NCI-H1092 (cell line): ENCODE measurements around the gene GAMT.
A peak's percentile ranks its signal among the peaks of the same experiment; 100 is the strongest.

Source experiments
- DNase-seq: peaks from one replicate; lab custom pipeline; 2025; lab: John Stamatoyannopoulos, UW

Gene GAMT

DNA sequence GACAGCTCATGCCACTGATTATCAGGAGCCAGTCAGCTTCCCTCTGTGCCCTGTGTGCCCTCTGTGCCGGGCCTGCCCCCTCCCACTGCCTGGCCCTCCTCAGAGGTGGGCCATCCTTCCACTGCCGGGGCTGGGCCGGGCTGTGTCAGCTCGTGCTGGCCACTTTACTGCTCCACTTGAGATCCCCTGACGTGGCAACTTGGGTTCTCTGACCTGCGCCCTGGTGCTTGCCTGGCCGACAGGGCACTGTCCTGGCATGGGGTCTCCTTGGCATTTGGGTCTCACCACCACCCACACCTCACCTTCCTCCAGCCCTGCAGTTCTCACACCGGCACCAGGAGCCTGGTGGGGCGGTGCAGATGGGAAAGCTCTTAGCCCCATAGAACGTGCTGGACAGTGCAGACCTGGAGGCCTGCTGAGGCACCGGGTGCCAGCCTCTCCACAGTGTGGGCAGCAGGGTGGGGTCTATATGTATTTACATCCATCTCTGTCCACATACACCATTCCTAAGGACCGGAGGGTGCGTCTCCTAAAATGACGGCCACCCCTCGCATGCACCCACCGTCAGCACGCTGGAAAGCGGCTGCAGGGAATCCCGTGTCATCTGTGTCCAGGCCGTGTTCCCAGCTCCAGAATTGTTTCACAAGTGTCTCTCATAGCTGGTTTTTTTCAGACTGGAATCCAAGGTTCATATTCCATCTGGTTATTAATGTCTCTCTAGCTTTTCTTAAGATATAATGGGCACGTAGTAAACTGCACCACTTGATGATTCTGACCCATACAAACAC, 17.8 kb upstream of the GAMT start:
- no peak for DNase-seq

DNA sequence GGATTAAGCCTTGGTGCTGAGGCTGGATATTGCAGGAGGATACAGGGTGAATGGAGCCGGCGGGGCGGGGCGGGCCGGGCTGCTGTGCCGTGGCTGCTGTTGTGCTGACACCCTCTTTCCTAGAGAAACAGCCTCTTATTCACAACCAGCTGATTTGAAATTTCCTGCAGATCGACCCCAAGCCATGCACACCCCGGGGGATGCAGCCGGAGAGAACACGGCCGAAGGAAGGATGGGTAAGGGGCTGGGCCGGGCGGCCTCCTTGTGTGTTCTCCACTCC, 17.1 kb upstream of the GAMT start:
- no peak for DNase-seq

DNA sequence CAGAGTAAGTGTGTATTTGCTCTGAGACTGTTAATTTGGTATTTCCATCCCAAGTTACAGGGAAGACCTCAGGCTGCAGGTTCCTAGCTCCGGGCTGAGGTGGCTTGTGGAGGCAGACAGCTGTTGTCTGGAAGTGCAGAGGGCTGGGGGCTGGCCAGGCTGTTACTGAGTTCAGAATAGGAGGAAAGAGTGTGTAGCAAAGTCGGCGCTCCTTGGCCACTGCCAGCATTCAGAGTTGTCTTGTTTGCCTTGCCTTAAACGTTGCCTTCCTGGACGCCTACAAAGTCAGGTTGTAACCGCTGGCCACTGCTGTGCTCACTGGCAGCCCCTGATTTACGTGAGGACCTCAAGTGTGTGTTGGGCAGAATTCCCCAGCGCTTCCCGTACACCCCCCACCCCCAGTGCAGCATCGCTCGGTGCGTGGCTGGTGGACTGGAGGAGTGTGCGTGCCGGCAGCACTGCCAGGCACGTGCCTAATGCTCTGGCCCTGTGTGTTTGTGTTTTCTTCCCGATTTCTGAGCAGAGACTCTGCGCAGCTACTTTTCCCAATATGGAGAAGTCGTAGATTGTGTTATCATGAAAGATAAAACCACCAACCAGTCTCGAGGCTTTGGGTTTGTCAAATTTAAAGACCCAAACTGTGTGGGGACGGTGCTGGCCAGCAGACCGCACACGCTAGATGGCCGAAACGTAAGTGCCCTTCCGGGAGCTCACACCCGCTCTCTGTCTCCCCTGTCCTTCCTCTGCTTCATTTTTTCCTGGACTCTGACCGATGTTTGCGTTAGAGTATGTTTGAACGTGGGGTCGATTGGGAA, 16.5 kb upstream of the GAMT start:
- no peak for DNase-seq

DNA sequence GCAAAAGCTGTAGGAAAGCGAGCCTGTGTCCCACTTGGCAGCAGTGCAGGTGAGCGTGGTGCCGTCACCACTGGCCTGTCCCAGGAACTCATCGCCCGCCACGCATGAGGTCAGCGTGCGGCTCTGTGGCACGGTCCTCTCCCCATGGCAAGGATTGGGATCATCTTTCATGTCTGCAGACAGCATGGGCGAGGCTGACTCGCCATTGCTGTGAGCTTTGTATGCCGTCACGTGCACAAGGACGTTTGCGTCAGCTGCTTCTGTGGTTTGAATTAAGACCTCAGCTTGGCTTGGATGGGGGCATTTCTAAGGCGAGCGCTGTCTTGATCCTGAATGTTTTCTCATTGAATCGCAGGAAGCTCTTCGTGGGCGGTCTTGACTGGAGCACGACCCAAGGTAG, 15.8 kb upstream of the GAMT start:
- DNase-seq: no peak

DNA sequence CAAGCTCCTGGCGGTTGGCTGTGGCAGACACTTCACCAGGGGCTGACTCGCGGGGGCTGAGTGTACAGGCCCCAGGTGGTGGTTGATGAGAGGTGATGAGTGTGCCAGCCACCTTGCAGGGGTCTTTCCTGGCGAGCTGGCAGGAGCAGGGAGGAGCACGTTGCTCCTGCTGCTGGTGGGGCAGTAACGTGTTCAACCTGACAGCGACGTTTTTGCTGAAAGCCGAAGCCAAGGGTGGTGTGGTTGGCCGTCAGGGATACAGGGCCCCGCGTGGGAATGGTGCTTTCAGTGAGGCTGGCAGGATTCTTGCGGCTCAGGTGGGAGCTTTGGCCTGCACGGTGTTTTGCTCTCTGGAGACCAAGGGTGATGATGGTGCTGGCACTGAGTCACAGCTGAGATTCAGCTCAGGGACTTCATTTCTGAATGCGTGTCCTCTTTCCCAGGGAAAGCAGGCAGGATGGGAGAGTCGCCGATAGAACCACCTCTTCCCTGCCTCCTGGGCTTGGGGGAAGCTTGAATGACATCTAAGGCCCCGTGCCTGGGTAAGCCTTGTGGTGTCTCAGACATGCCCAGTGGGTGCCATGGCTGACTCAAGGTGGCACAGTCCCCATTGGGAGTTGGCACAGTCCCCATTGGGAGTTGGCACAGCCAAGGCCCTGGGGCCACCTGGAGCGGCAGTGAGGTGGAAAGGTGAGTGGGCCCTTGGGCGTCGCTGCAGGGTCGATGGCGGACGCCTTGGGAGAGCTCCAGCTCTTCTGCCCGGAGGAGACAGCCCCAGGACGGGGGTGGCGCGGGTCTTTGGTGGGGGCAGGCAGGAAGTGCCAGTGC, 14.9 kb upstream of the GAMT start:
- DNase-seq: no peak

DNA sequence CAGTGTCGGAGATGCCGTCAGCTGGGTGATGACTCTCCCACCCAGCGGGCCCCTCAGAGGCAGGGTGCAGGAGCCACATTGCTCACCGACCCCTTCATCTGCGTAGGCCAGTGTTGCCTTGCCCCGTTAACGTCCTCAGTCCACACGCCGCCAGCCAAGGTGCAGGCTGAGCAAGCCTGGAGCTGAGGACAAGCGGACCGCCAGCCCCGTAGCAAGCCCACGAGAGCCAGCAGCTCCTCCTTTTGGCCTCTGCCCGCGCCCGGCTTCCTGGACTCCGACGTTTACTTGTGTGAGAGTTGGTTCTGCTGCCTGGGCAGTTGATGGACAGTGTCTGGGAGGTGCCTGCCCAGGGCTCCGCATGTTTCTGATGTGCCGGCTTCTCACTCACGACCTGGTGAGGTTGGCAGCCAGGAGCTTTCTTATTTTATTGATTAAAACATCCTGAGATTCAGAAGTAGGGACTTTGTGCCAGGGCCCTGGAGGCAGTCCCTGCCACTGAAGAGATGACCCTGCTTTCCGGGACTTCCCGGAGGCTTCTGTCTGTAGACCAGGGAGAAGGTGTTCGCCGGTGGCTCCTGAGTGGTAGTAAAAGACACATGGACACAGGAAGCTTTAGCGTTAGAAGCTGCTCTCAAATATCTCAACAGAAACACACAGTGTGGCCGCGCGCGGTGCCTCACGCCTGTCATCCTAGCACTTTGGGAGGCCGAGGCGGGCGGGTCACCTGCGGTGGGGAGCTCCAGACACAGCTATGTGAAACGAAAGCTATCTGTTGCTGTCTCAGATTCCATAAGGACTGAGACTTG, 11.9 kb upstream of the GAMT start:
- DNase-seq: no peak

DNA sequence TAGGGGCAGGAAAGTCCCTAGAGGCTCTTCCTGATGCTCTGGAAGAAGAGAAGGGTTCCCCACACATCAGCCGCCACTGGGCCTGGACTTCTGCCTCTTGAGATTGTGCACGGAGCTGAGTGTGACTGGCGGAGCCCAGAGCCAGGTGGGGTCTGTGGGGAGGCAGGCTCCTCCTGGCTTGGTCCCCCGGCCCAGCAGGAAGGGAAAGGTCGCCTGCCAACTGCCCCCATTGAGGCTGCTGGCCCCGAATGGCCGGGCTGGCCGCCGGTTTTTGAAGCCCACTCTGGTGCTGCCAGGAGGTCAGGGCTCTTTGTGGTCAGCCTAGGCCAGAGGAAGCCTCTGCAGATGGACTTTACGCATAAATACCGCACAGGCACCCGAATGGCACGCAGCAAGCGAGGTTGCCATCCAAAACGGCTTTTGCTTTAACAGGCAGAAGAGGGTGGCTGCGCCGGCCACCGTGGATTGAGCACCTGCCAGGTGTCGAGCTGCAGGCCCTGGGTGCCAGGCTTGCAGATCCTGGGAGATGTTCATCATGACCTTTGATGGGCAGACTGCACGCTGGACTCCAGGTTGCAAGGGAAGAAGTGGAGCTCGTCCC, 11.1 kb upstream of the GAMT start:
- no peak for DNase-seq

DNA sequence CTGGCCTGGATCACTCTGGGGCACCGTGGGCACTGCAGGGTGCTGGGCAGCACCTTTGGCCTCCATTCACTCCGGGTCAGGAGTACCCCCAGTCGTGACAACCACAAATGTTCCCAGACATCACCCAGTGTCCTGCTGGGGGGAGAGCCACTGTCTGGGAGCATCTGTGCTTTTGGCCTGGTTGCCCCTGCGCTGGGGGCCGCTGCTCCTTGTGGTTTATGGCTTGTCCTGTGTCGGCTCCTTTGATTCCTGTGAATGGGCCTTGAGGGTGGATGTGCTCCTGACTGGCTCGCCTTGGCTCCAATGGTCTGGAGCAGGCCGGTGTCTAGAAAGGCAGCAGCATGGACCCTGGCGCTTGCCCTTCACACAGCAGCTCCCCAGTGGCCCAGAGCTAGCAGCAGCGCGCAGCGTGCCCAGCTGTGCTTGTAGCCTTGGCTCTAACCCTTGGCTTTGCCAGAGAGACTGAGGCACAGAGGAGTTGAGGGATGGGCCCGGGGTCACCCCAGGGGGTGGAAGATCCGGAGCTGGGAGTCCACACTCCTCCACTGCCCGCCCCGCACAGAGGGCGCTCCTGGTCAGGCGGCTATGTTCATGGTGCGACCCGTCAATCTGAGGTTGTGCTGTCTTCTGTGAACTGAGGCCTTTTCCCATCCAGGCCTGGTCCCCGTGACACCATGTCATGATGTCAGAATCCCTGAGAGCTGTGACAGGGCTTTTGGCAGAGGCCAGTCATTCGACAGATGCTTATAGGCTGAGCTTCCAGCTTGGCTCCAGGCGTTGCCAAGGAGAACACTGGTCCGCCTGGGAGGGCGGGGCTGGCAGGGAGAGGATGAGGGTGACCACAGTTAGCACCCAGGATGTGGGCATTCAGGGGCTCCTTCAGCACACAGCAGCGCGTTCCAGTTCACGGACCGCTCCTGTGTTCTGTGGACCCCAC, 10.2 kb upstream of the GAMT start:
- no peak for DNase-seq

DNA sequence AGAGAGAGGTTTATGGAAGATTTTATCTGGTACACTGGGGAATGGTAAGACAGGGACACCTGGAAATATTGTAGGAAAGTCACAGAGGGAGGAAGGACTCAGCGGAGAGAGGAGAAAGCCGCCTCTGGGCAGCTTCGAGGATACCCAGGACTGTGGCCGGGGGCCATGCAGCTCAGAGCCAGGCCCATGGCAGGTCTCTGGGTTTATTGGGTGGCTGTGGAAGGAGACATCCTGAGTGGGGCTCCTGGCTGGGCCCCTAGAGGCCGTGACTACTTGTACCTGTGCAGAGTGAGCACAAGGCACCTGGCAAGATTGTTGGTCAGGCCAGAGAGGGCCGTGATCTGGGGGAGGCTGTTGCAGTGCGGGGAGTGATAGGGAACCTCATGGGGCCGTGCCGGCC, 9.4 kb upstream of the GAMT start:
- DNase-seq: no peak

DNA sequence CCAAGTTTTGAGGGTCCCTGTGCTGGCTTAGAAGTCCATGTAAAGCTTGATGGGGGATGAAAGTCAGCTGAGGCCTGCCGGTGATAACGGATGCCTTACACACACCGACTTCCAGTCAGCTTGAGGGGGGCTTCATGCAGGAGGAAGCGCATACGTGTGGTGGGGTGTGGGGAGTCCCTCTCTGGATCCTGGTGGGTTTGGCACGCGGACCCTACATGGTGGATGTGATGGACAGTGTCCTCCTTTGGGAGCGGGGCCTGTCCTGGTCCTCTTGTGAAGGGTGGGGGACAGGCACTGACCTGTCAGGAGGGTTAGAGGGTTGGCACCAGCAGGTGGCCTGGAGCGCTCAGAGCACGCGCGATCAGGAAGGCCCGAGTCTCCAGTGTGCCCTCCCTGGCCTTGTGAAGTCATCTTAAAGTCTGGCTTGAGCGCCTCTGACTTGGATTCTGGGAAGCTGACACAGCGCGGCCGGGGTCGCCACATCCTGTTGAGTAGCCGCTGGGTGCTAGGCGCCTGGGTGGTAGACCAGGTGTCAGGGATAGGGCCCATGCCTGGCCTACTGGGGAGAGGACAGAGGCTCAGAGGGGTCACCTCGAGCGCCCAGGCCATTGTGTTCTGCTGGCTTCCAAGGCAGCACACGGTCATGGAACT, 8.9 kb upstream of the GAMT start:
- no peak for DNase-seq

DNA sequence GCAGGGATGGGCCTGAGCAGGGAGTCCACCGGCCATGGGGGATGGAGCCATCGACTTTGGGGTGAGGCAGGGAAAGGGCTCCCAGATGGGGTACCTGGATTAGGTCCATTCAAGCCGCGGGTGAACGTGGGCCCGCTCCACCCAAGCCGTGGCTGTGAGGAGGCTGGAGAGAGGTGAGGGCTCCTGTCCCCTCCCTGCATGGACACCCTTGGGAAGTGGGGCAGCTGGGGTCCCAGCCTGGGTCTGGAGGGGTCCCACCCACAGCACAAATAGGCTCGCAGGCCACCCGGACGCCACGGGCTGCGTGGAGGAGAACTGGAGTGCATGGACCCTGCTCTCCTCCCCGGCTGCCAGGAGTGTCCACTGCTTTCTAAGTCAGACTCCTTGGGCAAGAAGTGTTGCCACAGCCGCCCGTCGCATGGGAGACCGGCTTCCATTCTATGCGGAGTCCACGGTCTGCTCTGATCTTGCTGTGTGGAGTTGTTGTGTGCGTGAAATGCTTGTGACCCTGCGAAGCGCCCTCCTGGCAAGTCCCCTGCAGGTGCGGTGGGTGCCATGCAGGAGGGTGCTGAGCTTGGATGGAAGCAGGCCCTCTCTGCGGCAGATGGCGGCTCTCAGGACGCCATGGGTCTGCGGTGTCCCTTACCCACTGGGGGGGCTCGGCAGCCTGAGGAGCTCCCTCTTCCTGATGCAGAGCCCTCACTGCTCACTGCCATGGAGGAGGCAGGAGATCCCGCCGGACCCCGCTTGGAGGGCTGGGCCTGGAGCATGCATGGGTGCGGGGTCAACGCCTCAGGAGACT, 8.1 kb upstream of the GAMT start:
- DNase-seq: no peak

DNA sequence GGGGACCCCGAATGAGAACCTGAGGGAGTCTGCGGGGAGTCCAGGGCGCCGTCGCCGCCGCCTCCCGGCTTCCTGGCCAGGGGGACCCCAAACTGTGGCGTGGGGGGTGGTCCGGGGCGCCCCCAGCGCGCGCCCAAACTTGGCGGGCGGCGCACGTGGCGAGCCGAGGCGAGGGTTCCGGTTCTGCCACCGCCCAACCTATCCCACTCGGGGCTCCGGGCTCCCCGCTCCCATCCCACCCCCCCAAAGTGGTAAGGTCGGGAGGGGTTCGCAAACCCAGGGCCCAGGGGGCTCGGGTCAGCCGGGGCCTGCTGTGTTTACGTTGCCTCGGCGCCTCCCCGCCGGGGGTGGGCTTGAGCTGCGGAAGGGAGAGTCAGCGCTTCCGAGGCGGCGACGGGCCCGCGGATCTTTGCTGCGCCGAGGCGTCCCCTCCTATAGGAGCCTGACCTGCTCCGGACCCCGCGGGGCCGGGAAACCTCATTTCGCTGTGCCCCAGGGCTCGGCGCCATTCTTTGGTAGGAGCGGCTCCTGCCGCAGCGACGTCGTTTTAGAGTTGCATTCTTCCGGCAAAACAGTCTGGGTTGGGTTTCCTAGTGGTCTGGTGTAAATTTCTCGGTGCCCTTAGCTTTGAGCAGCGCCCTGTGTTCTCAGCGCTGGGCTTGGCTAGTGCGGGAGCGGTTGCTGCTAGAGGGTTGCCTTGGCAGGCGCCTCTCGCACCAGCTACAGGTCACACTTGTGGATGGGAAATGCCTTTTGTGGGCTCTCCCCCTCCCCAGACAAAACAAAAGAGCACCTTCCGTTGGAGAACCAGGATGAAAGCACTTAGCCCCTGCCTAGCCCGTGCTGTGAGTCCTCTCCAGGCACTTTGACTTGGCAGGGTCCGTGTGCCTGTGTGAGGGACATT, 7.2 kb upstream of the GAMT start:
- DNase-seq: no peak

DNA sequence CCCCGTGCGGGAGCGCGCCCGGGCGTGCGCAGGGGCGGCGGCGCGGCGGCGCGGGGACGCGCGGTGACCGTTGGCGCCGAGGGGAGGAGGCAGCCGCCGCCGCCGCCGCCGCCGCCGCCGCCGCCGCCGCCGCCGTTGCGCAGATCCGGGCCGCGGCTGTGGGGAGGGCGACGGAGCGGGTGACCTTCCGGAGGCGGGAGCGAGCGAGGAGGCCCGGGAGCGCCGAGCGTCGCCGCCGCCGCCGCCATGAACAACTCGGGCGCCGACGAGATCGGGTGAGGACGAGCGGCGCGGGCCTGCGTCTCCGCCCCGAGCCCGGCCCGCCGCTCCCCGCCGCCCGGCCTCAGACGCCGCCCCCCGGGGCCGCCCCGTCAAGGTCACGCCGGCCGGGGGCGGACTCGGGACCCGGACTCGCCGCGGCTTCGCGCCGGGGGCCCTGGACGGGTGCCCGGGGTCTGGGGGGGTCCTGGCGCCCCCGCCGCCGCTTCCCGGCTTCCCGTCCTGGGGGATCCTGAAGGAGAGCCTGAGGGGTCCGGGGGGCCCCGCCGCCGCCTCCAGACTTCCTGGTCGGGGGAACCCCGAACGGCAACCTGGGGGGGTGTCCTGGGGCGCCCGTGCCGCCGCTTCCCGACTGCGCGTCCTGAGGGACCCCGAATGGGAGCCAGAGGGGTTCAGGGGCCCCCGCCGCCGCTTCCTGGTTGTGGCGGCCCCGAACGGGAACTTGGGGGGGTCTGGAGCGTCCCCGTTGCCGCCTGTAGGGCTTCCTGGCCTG, 6.4 kb upstream of the GAMT start, which contains the start of gene DAZAP1:
DAZAP1 (plus strand) TSS at position 59 of the 772 bp plus-strand sequence; CDS start at position 247, 188 bp downstream.
- no peak for DNase-seq

DNA sequence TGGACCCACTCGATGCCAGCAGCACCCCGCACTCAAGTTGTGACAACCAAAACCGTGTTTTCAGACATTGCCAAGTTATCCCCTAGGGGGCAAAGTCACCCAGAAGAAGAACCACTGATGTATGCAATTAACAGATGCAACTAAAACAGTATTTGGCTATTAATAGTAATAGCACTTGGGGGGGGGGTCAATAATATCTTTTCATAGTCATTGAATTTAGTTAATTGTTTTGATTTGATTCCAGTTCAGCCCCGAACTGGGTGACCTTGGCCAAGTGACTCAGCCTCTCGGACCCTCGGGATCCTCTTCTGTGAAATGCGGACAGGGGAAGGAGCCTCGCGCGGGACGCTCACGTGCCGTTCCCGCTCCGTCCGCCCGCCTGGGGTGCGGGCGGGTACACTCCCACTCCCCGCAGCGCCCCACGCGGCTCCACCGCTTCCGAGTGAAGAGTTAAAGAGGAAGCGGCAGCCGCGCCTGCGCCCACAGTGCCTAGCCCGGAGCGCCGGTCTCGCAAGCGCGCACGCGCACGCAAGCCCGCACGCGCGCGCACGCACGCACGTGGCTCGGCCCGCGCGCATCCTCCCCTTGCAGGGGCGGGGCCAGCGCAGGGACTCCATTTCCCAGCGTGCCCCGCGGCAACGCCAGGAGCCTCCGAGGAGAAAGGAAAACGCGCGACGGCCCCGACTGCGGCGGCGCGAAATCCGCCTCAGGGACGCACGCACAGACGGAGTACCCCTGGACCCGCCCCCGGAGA, 5.6 kb upstream of the GAMT start:
- DNase-seq: peak; percentile 97

DNA sequence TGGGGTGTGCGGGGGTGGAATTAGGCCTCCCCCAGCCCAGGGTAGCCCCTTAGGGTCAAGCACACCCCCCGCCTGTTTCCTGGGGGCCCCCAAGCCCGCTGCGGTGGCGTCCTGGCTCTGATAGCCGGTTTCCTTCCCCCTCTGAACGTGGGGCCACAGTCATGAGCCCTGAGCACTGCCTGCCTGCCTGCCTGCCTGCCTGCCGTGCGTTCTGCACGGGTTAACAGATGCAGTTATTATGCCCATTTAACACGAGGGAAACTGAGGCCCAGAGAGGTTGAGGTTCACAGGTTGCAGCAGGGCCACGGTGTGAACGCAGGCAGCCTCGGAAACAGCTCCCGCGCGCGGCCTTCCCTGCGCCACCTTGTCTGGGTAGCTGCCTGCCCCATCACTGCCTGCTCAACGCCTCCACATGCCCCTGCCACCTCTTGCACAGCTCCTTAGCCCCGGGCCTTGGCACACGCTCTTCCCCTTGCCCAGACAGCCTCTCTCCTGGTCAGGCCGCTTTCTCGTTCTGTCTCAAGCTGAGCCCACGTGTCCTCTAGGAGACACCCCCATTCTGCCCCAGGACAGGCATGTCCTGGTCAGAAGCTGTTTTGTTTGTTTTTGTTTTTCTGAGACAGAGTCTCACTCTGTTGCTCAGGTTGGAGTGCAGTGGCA, 1.2 kb upstream of the GAMT start:
- no peak for DNase-seq

DNA sequence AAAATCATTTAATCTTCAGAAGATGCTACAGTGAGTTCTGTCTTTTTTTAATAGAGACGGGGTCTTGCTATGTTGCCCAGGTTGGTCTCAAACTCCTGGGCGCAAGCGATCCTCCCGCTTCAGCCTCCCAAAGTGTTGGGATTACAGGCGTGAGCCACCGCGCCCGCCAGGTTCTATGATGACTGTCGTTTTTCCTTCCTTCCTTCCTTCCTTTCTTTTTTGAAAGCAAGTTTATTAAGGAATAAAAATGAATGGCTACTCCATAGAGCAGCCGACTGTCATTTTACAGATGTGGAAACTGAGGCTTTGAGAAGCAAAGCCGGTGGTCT, 511 bp upstream of the GAMT start:
- DNase-seq: no peak
